GM10248 (cell line): Measurements from ENCODE around the gene ZNRD2.

Experiments used
- CTCF ChIA-PET: fragments of 300-600 bp; sonication (Branson Sonifier 250); formaldehyde crosslinking; extraction: SDS; loops from one replicate; lab custom pipeline; 2021; ENCODE audit warnings: antibody characterized with exemption; lab: Yijun Ruan, JAX
- POLR2A ChIA-PET: fragments of 350-650 bp; sonication (Branson Sonifier 250); formaldehyde crosslinking; extraction: SDS; loops from one replicate; lab custom pipeline; 2020; ENCODE audit warnings: antibody characterized with exemption; lab: Yijun Ruan, JAX
- DNase-seq: peaks from one replicate; pipeline ENCODE4 v3.0.0; 2012; ENCODE audit errors: extremely low spot score
- TF ChIP-seq, protein P1 (sequence below): IDR thresholded peaks from 2 replicates; pipeline ENCODE4 v1.5.1; 2012; ENCODE audit warnings: mild to moderate bottlenecking, low read depth; ENCODE audit errors: extremely low read depth, missing control alignments, control extremely low read depth

Gene ZNRD2

DNA sequence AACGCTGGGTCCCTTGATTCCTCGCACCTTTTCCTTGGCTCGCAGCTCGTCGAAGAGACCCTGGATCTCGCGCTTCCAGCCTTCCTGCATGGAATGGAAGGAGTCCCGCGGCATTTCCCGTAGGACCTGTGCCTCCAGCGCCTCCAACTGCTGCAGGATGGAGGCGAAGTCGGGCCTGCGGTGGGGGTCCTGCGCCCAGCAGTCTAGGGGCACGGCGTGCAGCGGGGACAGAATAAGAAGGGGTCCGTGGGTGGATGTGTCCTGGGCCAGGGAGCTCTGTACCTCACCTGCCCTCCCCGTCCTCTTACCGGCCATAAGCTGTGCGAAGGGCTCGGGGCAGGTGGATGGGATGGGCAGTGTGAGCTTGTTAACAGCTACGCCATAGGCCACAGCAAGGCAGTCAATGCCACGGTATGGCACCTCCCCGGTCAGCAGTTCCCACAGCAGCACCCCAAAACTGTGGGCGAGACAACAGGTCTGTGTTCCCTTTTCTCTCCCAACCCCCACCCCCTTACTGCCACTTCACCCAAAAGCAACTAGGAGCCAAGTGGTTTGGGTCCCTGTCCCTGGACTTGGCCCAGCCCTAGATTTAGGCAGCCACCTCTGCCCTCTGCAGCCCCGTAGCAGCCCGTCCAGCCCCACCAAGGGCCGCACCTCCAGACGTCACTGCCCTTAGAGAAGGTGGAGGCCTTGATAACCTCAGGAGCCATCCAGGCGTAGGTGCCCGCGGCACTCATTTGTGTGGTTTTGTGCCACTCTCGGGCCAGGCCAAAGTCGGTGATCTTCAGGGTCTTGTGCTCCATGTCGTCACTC lies 37.5 kb downstream of the ZNRD2 start:
- ChIA-PET POLR2A (no interaction called here), CTCF (interaction anchor here (1.3 to 24.8 kb wide), 3 partner anchors 10 to 67 kb away, joined by 4 to 351 read pairs (median 6); partner anchors contain the start of genes EHBP1L1 and KCNK7)
- no peak for DNase-seq
- TF ChIP-seq, protein P1, sequence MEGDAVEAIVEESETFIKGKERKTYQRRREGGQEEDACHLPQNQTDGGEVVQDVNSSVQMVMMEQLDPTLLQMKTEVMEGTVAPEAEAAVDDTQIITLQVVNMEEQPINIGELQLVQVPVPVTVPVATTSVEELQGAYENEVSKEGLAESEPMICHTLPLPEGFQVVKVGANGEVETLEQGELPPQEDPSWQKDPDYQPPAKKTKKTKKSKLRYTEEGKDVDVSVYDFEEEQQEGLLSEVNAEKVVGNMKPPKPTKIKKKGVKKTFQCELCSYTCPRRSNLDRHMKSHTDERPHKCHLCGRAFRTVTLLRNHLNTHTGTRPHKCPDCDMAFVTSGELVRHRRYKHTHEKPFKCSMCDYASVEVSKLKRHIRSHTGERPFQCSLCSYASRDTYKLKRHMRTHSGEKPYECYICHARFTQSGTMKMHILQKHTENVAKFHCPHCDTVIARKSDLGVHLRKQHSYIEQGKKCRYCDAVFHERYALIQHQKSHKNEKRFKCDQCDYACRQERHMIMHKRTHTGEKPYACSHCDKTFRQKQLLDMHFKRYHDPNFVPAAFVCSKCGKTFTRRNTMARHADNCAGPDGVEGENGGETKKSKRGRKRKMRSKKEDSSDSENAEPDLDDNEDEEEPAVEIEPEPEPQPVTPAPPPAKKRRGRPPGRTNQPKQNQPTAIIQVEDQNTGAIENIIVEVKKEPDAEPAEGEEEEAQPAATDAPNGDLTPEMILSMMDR, result no peak

DNA sequence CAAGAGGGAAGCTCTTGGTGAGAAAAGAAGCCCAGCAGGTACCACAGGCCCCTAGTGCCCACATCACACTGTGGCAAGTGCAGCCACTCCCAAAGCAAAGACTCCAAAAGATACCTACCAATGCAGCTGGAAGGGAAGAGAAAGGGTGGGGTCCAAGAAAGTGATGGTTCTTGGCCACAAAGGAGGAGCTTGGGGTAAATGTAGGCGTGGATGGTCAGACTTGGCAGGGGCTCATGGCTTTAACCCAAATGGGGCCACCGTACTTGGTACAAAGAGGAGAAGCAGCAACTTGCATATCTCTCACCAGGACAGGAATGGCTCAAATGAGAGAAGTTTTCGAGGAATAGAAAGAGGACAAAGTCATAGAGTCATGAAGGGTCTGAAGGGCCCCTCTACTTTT lies 39.0 kb downstream of the ZNRD2 start:
- ChIA-PET POLR2A (interaction anchor here (1.0 to 1.5 kb wide), 2 partner anchors 9 to 101 kb away, joined by 3 read pairs; no protein-coding TSS in a partner anchor), CTCF (interaction anchor here (0.7 to 24.8 kb wide), 5 partner anchors 9 to 68 kb away, joined by 3 to 351 read pairs (median 6); partner anchors contain the start of genes EHBP1L1, FAM89B and KCNK7)
- DNase-seq, result no peak
- TF ChIP-seq, protein P1, result no peak

DNA sequence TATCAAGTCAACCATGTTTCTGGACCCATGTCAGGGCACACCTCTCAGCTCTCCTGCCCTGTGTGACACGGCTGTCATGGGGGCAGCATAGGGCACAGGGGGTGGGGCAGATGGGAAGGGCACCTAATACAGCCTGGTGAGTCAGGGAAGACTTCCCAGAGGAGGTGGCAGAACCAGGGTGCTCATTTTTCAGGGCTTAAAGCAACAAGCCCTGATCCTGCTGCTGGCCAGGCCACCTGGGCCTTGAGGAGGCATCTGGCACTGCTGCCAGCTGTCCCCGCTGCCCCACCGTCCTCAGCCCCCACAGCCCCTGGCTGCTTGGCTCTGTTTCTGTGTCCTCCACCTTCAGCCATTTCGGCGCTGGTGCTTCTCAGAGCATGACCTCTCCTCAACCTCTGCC lies 39.4 kb downstream of the ZNRD2 start:
- no peak for DNase-seq
- ChIA-PET POLR2A (interaction anchor here (1.0 to 1.5 kb wide), 2 partner anchors 9 to 102 kb away, joined by 3 read pairs; no protein-coding TSS in a partner anchor), CTCF (interaction anchor here (1.7 to 24.8 kb wide), 4 partner anchors 11 to 69 kb away, joined by 5 to 351 read pairs (median 6); partner anchors contain the start of genes EHBP1L1, FAM89B and KCNK7)
- TF ChIP-seq, protein P1, result no peak

DNA sequence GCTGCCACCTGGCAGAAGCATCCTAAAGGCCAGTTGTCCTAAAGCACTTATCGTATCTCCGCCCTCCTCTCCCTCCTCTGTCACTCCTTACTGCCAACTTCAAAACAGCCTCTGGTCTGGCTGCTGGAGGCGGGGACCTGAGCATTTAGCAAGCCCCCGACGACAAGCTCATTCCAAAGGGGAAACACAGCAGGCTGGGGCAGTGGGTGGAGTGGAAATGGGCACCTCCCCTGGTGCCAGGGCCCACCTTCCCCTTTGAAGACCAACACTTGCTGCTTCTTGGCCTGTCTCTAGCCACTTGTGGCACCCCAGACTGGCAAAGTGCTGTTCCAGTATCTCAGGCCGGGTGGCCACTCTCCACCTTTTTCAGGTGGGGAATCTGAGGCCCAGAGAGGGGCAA lies 40.1 kb downstream of the ZNRD2 start:
- TF ChIP-seq, protein P1, result no peak
- CTCF ChIA-PET, result interaction anchor here (1.7 to 24.8 kb wide), 3 partner anchors 25 to 70 kb away, joined by 6 to 351 read pairs (median 6); partner anchors contain the start of genes EHBP1L1, FAM89B and KCNK7
- POLR2A ChIA-PET, result no interaction called here
- DNase-seq, result no peak

DNA sequence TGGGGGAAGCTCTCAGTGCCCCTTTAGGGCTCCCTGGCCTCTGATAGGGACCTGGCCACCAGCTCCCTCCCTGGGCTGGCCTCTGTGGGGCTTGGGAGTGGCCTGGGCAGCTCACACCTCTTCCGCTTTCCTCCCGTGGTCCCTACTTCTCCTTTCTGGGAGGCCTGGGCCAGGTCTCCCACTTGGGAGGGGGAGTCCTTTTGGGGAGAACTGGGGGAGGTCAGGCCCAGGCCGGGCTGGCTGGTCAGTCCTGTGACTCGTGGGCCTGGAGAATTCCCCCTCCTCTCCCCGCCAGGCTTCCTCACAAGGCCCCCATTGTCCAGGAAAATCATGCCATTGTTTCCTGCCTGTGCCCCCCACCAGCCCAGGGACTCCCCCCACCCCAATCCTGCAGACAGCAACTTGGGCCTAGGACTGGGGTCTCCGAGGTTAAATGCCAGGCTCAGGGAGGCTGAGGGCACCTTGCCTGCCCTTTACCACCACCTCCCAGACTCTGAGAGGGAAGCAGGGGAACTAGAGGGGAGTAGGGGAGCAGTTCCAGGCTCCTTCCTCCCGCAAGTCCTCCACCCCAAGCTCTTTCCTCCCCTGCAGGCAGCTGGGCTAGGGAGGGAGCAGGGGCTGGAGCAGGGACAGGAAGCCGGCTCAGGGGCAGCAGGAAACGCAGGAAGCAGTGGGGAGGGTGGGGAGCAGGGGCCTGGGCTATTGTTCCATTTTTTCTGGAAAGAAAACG lies 40.9 kb downstream of the ZNRD2 start:
- TF ChIP-seq, protein P1, result no peak
- no peak for DNase-seq
- ChIA-PET POLR2A (interaction anchor here (0.7 kb wide), 1 partner anchor 23 kb away, joined by 4 read pairs; no protein-coding TSS in a partner anchor), CTCF (interaction anchor here (1.7 to 24.8 kb wide), 3 partner anchors 26 to 38 kb away, joined by 6 to 351 read pairs (median 6); partner anchors contain the start of genes EHBP1L1, FAM89B and KCNK7)
